Astrocyte (in vitro differentiated cells and primary cell): ENCODE measurements around the gene MASP1.

Source experiments
- EZH2 ChIP-seq: IDR thresholded peaks from 2 replicates; pipeline ENCODE4 v1.6.1; 2012; ENCODE audit warnings: mild to moderate bottlenecking, low read length, inconsistent platforms; ENCODE audit not compliant: insufficient read depth
- TF ChIP-seq, protein P1 (sequence below): IDR thresholded peaks from 2 replicates; pipeline ENCODE4 v1.5.1; 2011; ENCODE audit warnings: low read depth, mild to moderate bottlenecking, inconsistent platforms, low read length, moderate library complexity; ENCODE audit not compliant: insufficient read depth

DNA sequence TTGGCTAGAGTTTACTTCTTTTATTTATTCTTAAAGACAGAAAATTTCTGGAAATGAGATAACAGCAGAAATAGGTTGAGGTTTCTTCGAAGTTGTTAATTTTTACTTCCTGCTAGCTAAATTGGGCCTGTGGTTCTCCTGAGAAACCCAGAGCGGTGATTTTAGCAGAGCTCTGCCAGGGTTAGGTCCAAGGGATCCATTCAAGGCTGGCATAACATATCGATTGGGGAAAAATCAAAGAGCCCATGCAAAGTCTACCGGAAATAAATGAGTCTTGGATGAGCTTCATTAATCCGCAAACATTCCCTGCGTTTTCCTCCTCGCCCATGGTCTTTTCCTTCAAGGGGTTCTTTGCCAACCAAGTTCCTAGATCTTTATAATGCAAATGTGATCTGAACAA is 30.8 kb upstream of the MASP1 start:
- TF ChIP-seq, protein P1, sequence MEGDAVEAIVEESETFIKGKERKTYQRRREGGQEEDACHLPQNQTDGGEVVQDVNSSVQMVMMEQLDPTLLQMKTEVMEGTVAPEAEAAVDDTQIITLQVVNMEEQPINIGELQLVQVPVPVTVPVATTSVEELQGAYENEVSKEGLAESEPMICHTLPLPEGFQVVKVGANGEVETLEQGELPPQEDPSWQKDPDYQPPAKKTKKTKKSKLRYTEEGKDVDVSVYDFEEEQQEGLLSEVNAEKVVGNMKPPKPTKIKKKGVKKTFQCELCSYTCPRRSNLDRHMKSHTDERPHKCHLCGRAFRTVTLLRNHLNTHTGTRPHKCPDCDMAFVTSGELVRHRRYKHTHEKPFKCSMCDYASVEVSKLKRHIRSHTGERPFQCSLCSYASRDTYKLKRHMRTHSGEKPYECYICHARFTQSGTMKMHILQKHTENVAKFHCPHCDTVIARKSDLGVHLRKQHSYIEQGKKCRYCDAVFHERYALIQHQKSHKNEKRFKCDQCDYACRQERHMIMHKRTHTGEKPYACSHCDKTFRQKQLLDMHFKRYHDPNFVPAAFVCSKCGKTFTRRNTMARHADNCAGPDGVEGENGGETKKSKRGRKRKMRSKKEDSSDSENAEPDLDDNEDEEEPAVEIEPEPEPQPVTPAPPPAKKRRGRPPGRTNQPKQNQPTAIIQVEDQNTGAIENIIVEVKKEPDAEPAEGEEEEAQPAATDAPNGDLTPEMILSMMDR, result no peak
- TF ChIP-seq EZH2, result no peak
